Small intestine (tissue), 7 donors: ENCODE data around the gene TNFRSF19. TPM values are rescaled to one million over a fixed set of nuclear protein-coding genes. Genes with fewer than 3 reads are reported as not detected.

ENCODE experiments used
- DNase-seq, 2 donors: peaks; one replicate each; pipeline versions ENCODE4 v3.0.0 to v3.0.0-alpha.2; 2013
- FAIRE-seq: peaks from 2 replicates; lab custom pipeline; 2012; peaks lifted over from hg19 to GRCh38; lab: Jason Lieb, UNC
- H3K27ac ChIP-seq, 3 donors: one replicate each; pipeline ENCODE4 v1.5.1; 2013; ENCODE audit warnings: low read length in 2 of 3, mild to moderate bottlenecking in 2 of 3, control low read depth in 1 of 3, inconsistent platforms in 1 of 3, low read depth in 1 of 3, moderate library complexity in 1 of 3
- H3K27me3 ChIP-seq, 3 donors: one replicate each; pipeline ENCODE4 v1.6.1; 2013; ENCODE audit warnings: low read length in 3 of 3, inconsistent platforms in 1 of 3; ENCODE audit not compliant: control insufficient read depth in 3 of 3, insufficient read depth in 3 of 3
- H3K36me3 ChIP-seq, 3 donors: one replicate each; pipeline ENCODE4 v1.6.1; 2013; ENCODE audit warnings: low read length in 3 of 3, inconsistent platforms in 1 of 3, low read depth in 1 of 3, mild to moderate bottlenecking in 1 of 3, moderate library complexity in 1 of 3; ENCODE audit not compliant: control insufficient read depth in 3 of 3, insufficient read depth in 2 of 3
- H3K4me1 ChIP-seq, 3 donors: one replicate each; pipeline ENCODE4 v1.6.1; 2013; ENCODE audit warnings: low read length in 2 of 3, inconsistent platforms in 1 of 3, low read depth in 1 of 3, mild to moderate bottlenecking in 1 of 3, moderate library complexity in 1 of 3; ENCODE audit not compliant: control insufficient read depth in 3 of 3, insufficient read depth in 2 of 3
- H3K4me3 ChIP-seq, 3 donors: one replicate each; pipeline ENCODE4 v1.5.1; 2013; ENCODE audit warnings: low read length in 3 of 3, control low read depth in 1 of 3, inconsistent platforms in 1 of 3, low read depth in 1 of 3, mild to moderate bottlenecking in 1 of 3, moderate library complexity in 1 of 3
- H3K9me3 ChIP-seq, 2 donors: one replicate each; pipeline ENCODE4 v1.6.1; 2013; ENCODE audit warnings: low read depth in 1 of 2, low read length in 1 of 2; ENCODE audit not compliant: control insufficient read depth in 2 of 2, insufficient read depth in 1 of 2
- WGBS, 3 donors: extraction: QIAGEN DNeasy Blood & Tissue Kit; methylation state at CpG; one replicate each; pipeline ENCODE4 v1.1.7; 2013; 5-methylcytosine and 5-hydroxymethylcytosine counted together
- polyA plus RNA-seq, 4 donors: library from polyadenylated mRNA; stranded (reverse) in 3 of 4; unstranded in 1 of 4; fragments of 200-250 nt in 3 of 4; fragments of 120-200 nt in 1 of 4; gene quantifications; one replicate each; pipeline versions ENCODE4 v1.2.1 to v1.2.3, GENCODE V29; 2013
- donor health status: healthy with polysubstance abuse.
- donor health status: control.
- donor health status: control.
- donor health status: Bipolar disorder and iron deficiency.
- donor health status: healthy.

Gene TNFRSF19
- polyA plus RNA-seq, 4 donors = 1.4 to 2.6 TPM; not detected in 2

DNA sequence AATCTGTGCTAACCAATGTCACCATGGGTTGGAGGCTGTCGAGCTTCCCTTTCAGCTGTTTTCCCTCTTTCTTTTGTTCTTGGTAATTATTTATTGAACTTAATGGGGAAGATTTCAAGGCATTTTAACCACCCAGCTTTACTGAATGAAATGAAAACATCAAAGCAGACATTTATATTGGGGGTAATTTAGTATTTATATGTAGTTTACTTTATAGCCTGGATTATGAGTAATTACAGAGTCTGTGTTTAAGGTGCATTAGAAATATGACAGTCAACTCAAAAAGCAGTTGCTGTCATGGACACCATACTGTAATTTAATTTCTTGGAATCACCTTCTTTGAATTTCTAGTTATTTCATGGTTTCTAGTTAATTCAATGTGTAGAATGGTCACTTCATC, 42.0 kb downstream of the TNFRSF19 start:
- Histone ChIP-seq H3K9me3 (no peaks in the 10 kb centered on the region), H3K36me3 (no peaks in the 10 kb centered on the region), H3K27me3 (no peaks in the 10 kb centered on the region), H3K27ac (no peak overlapping the region), H3K4me1 (no peaks in the 10 kb centered on the region), H3K4me3 (no peak overlapping the region)
- no peak for FAIRE-seq
- DNase-seq = no peak
- WGBS, 3 donors = 23 to 71% (median 26%) methylated on average over 1 of the region's 1 CpG

DNA sequence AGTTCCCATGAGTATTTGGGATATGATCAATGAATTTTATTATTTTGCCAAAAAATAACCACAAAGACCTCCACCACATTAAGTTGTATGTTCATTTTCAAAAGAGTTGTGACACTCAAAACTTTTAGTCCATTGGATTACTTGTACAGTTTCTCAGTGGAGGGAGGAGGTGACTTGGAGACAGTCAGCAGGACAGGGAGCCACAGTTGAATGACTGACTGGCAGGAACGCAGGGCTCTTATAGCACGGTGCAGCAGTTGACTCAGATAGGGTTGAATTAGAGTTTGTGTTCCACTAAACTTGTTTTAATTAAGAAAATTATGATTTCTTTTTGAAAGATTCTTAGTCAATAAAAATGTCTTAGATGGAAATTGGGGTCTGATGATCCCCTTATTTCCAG, 42.5 kb downstream of the TNFRSF19 start:
- WGBS, 3 donors = 86 to 99% (median 96%) methylated on average over 2 of the region's 2 CpGs
- no peaks in the 10 kb centered on the region for H3K9me3 ChIP-seq
- H3K4me3 ChIP-seq = no peak overlapping the region
- FAIRE-seq = no peak
- H3K27ac ChIP-seq = no peak overlapping the region
- no peaks in the 10 kb centered on the region for H3K27me3 ChIP-seq
- no peaks in the 10 kb centered on the region for H3K36me3 ChIP-seq
- no peaks in the 10 kb centered on the region for H3K4me1 ChIP-seq
- no peak for DNase-seq

DNA sequence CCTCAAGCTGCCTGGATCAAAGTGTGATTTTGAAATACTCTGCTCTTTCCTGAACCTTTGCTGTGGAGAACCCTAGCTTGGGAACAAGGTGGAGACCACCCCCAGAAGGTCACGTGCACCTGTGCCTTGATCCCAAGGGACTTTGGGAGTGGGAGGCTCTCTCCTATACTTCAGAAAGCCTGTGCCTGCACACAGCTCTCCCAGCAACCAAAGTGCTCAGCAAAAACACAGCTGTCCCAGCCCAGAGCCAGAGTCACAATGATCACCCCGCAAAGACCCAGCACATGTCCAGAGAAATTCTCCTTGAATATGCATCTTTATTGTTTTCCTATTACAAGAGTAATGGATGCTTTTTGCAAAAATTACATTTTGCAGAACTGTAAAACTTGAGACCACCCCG, 43.4 kb downstream of the TNFRSF19 start:
- no peaks in the 10 kb centered on the region for H3K36me3 ChIP-seq
- H3K4me3 ChIP-seq = no peak overlapping the region
- DNase-seq = no peak
- H3K27me3 ChIP-seq = no peaks in the 10 kb centered on the region
- H3K9me3 ChIP-seq = no peaks in the 10 kb centered on the region
- no peaks in the 10 kb centered on the region for H3K4me1 ChIP-seq
- FAIRE-seq = no peak
- H3K27ac ChIP-seq = no peak overlapping the region
- 54 to 80% (median 56%) methylated on average over 3 of the region's 3 CpGs for WGBS, 3 donors

GRCh38 chr13:23615395-23616081, 45.3 kb downstream of the TNFRSF19 start:
- Histone ChIP-seq H3K4me1 (no peaks in the 10 kb centered on the region), H3K36me3 (no peaks in the 10 kb centered on the region), H3K4me3 (no peak overlapping the region), H3K27me3 (no peaks in the 10 kb centered on the region), H3K9me3 (no peaks in the 10 kb centered on the region), H3K27ac (no peak overlapping the region)
- FAIRE-seq (no peak), DNase-seq (no peak)
- 78 to 90% (median 81%) methylated on average over 15 of the region's 15 CpGs for WGBS, 3 donors

- 55 to 74% (median 74%) methylated on average over 2 of the region's 2 CpGs for WGBS, 3 donors
- FAIRE-seq = no peak
These were observed 46.0 kb downstream of the TNFRSF19 start for GRCh38 chr13:23616228-23616627.

DNA sequence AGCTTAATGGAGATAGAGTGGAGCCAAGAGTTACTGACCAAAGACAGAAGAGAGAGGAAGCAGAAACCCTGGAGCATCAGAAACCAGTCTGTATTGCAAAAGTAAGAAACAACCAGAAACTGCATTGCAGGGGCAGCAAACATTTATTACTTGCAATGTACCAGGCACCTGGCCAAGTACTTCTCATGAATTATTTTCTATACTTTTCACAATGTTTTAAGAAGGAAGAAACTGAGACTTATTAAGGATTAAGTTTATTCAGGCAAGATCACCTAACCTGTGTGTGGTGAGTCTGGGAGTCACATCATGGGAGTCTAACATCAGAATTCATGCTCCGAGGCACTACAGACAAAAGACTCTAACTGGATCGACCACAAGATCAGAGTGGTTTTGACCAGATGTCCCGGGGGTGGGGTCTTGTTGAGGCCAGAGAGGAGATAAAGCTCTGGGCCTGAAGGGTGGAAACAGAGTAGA, 47.4 kb downstream of the TNFRSF19 start:
- Histone ChIP-seq H3K4me3 (no peak overlapping the region), H3K36me3 (no peaks in the 10 kb centered on the region), H3K27ac (no peak overlapping the region), H3K27me3 (no peaks in the 10 kb centered on the region), H3K4me1 (no peaks in the 10 kb centered on the region), H3K9me3 (no peaks in the 10 kb centered on the region)
- 42 to 68% (median 45%) methylated on average over 3 of the region's 3 CpGs for WGBS, 3 donors
- DNase-seq (no peak), FAIRE-seq (no peak)

More at GRCh38 chr13:23616228-23616627, 46.0 kb downstream of the TNFRSF19 start:
- Histone ChIP-seq H3K4me3 (no peak overlapping the region), H3K36me3 (no peaks in the 10 kb centered on the region), H3K27me3 (no peaks in the 10 kb centered on the region), H3K9me3 (no peaks in the 10 kb centered on the region), H3K4me1 (no peaks in the 10 kb centered on the region), H3K27ac (no peak overlapping the region)
- no peak for DNase-seq

- no peak overlapping the region for H3K27ac ChIP-seq
- no peaks in the 10 kb centered on the region for H3K4me1 ChIP-seq
- H3K27me3 ChIP-seq = no peaks in the 10 kb centered on the region
- no peaks in the 10 kb centered on the region for H3K9me3 ChIP-seq
- 75 to 81% (median 78%) methylated on average over 8 of the region's 8 CpGs for WGBS, 3 donors
- DNase-seq = no peak
- H3K4me3 ChIP-seq = no peak overlapping the region
- no peaks in the 10 kb centered on the region for H3K36me3 ChIP-seq
- no peak for FAIRE-seq
These were observed 48.1 kb downstream of the TNFRSF19 start for GRCh38 chr13:23618341-23618740.

- DNase-seq = no peak
- no peaks in the 10 kb centered on the region for H3K27me3 ChIP-seq
- no peaks in the 10 kb centered on the region for H3K4me1 ChIP-seq
- H3K27ac ChIP-seq = no peak overlapping the region
- FAIRE-seq = no peak
- WGBS, 3 donors = 82 to 91% (median 90%) methylated on average over 5 of the region's 5 CpGs
- H3K36me3 ChIP-seq = no peaks in the 10 kb centered on the region
- no peaks in the 10 kb centered on the region for H3K9me3 ChIP-seq
- no peak overlapping the region for H3K4me3 ChIP-seq
These were observed 49.0 kb downstream of the TNFRSF19 start for GRCh38 chr13:23619068-23619855.
